Psoas muscle (tissue), 8 donors: ENCODE results near the gene FBXW8. TPM values are rescaled to one million over a fixed set of nuclear protein-coding genes. Genes with fewer than 3 reads are reported as not detected.

Experiments used
- ATAC-seq, 4 donors: fragments of 200-7000 bp; cut with Tn5 transposase; one replicate each; pipeline ENCODE4 v1.9.1; 2020; ENCODE audit warnings: moderate library complexity in 3 of 4, mild to moderate bottlenecking in 2 of 4
- DNase-seq, 2 donors: peaks; one replicate each; pipeline ENCODE4 v3.0.0-alpha.2; 2020
- H3K27ac ChIP-seq: fragments of 200-600 bp; one replicate; pipeline ENCODE4 v1.8.0; 2022
- H3K27me3 ChIP-seq, 3 donors: fragments of 200-600 bp in 1 of 3; one replicate each; pipeline versions ENCODE4 v1.6.1 to v1.8.0; 2013 to 2022; ENCODE audit warnings: low read length in 2 of 3, mild to moderate bottlenecking in 2 of 3, moderate library complexity in 1 of 3; ENCODE audit not compliant: insufficient read depth in 3 of 3
- H3K36me3 ChIP-seq, 2 donors: fragments of 200-600 bp in 1 of 2; one replicate each; pipeline versions ENCODE4 v1.6.1 to v1.8.0; 2013 to 2022; ENCODE audit warnings: low read depth in 1 of 2, mild to moderate bottlenecking in 1 of 2, moderate library complexity in 1 of 2; ENCODE audit not compliant: insufficient read depth in 1 of 2
- H3K4me1 ChIP-seq: fragments of 200-600 bp; one replicate; pipeline ENCODE4 v1.8.0; 2022
- H3K4me3 ChIP-seq: fragments of 200-600 bp; one replicate; pipeline ENCODE4 v1.8.0; 2022; ENCODE audit warnings: mild to moderate bottlenecking
- H3K9me3 ChIP-seq: fragments of 200-600 bp; one replicate; pipeline ENCODE4 v1.8.0; 2022
- WGBS, 3 donors: extraction: QIAGEN DNeasy Blood & Tissue Kit; methylation state at CpG; one replicate each; pipeline versions ENCODE4 v1.1.6 to v1.1.7; 2013; 5-methylcytosine and 5-hydroxymethylcytosine counted together
- intact Hi-C, 2 donors: fragments of 100-400 bp; cut with DNase I; formaldehyde crosslinking; loops; one replicate each; pipeline versions ENCODE4 v1.11.0 to v1.14.2; 2022
- polyA plus RNA-seq, 3 donors: library from polyadenylated mRNA; stranded (reverse); fragments of 200-250 nt; gene quantifications; one replicate each; pipeline ENCODE4 v1.2.3, GENCODE V29; 2013
- total RNA-seq, 4 donors: library from RNA; stranded (reverse); fragmentation: NEBNext Ultra II Directional in 2 of 4; extraction: Animal tissue kit (Norgen Biotek cat#: 25700) in 2 of 4; gene quantifications; one replicate each; pipeline versions ENCODE4 v1.2.1 to v1.2.4, GENCODE V29; 2021 to 2023
- TF ChIP-seq, protein P1 (sequence below): fragments of 200-600 bp; IDR thresholded peaks from one replicate; pipeline ENCODE4 v1.8.0; 2022; ENCODE audit warnings: antibody characterized with exemption
- donor health status: healthy with polysubstance abuse.
- donor health status: DM: no; HTN: no; CAD: no; lungs with moderate emphysema.
- donor health status: Bipolar disorder and iron deficiency.
- donor health status: healthy.
- donor health status: DM: yes; HTN: yes; CAD: no.
- donor health status: DM: no; HTN: no; CAD: no.
- donor health status: DM: no; HTN: no; CAD: no.
- donor health status: DM: yes; HTN: yes; CAD: no.

FBXW8 gene
- total and polyA plus RNA-seq, 7 donors: 1.1 to 5.7 (median 3.0) TPM

DNA sequence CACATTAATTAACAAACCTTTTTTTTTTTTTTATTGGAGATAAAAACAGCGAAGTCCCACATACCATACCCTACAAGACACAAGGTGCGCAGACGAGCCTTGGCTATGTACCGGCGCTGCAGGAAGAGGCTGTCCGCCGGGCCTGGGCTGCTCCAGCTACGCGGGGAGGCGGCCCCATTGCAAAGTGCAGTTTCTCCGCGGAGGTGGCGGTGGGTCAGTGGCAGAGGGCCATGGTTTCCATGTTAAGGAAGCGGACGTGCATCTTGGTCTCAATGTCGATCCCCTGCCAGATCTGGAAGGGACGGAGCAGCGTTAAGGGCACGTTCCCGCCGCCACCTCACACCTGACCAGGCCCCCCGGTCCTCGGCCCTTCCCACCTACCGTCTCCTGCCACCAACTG is 128.2 kb downstream of the FBXW8 start:
- WGBS, 3 donors: 75 to 85% (median 76%) methylated on average over 24 of the region's 24 CpGs
- TF ChIP-seq, protein P1, sequence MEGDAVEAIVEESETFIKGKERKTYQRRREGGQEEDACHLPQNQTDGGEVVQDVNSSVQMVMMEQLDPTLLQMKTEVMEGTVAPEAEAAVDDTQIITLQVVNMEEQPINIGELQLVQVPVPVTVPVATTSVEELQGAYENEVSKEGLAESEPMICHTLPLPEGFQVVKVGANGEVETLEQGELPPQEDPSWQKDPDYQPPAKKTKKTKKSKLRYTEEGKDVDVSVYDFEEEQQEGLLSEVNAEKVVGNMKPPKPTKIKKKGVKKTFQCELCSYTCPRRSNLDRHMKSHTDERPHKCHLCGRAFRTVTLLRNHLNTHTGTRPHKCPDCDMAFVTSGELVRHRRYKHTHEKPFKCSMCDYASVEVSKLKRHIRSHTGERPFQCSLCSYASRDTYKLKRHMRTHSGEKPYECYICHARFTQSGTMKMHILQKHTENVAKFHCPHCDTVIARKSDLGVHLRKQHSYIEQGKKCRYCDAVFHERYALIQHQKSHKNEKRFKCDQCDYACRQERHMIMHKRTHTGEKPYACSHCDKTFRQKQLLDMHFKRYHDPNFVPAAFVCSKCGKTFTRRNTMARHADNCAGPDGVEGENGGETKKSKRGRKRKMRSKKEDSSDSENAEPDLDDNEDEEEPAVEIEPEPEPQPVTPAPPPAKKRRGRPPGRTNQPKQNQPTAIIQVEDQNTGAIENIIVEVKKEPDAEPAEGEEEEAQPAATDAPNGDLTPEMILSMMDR: no peak
- no peak for DNase-seq
- H3K27me3 ChIP-seq: peaks cover 0 to 19% (median 6%) of the 10 kb centered on the region in 3 donors
- no peak overlapping the region for H3K27ac ChIP-seq
- H3K9me3 ChIP-seq: no peaks in the 10 kb centered on the region
- H3K36me3 ChIP-seq: no peaks in the 10 kb centered on the region
- ATAC-seq: no peak
- H3K4me1 ChIP-seq: peaks cover 6% of the 10 kb centered on the region
- no peak overlapping the region for H3K4me3 ChIP-seq
- intact Hi-C loops: no loop called here

DNA sequence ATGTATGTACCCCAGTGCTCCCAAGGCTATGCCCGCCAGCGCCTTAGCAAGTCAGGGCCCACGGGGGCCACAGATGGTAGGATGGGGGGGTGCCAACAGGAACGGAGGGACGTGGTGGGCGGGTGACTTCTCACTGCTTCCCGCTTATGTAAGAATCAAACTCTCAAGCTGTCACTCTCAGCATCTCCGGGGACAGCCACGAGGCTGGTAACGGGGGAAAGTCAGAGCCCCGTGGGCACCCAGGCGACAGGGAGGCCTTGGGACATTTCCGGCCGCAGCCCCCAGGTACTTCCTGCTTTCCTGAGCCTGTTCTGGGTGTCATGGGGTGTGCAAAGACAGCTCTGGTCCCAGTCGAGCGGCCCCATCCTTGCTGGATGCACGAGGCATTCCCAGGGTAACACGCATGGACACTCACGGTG is 129.2 kb downstream of the FBXW8 start:
- intact Hi-C loops: no loop called here
- H3K36me3 ChIP-seq: no peaks in the 10 kb centered on the region
- H3K4me3 ChIP-seq: no peak overlapping the region
- H3K27ac ChIP-seq: no peak overlapping the region
- TF ChIP-seq, protein P1: no peak
- no peak for ATAC-seq
- WGBS, 3 donors: 86 to 89% (median 87%) methylated on average over 19 of the region's 19 CpGs
- peak in 1 of 2 donors; percentile 10 for DNase-seq
- H3K9me3 ChIP-seq: no peaks in the 10 kb centered on the region
- no peaks in the 10 kb centered on the region for H3K4me1 ChIP-seq
- H3K27me3 ChIP-seq: peaks cover 0 to 19% (median 6%) of the 10 kb centered on the region in 3 donors

DNA sequence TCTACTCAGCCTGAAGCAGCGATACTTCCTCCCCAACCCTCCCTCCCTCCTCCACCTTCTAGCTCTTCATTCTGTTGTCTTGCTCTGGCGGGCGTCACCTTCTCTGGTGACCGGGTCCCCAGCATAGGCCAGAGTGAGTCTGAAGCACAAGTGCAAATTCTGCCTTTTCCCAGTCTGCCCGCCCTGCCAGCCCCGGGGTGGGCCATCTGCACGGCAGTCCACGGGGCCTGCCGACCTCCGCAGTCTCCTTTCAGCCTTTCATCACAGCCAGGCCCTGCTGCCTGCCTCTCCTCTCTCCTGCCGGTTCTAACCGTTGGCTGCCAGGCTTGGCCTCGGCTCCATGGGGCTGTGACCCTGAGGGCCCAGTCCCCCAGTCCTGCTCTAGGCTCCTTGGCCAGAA is 129.7 kb downstream of the FBXW8 start:
- H3K9me3 ChIP-seq: no peaks in the 10 kb centered on the region
- 74 to 84% (median 74%) methylated on average over 13 of the region's 13 CpGs for WGBS, 3 donors
- no peaks in the 10 kb centered on the region for H3K4me1 ChIP-seq
- no peak overlapping the region for H3K4me3 ChIP-seq
- no peak overlapping the region for H3K27ac ChIP-seq
- intact Hi-C loops: no loop called here
- no peaks in the 10 kb centered on the region for H3K36me3 ChIP-seq
- TF ChIP-seq, protein P1: no peak
- peaks cover 0 to 19% (median 6%) of the 10 kb centered on the region in 3 donors for H3K27me3 ChIP-seq
- ATAC-seq: no peak
- no peak for DNase-seq

DNA sequence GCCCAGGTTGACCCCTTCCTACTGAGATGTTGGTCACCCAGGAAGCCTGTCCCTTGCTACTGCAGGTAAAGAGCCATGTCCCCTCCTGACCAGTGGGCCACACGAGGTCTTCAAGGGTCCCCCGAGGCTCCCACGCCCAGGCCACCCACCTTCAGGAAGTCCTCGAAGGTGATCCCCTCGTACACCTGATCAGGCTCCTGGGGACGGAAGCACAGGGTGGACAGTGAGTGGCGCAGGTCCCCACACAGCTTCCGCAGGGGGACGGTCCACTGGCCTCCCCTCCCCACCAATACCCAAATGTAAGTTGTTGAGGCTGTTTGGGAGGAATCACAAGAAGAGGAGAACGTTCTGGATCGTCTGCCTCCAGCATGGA is 131.0 kb downstream of the FBXW8 start:
- H3K27me3 ChIP-seq: peaks cover 0 to 18% (median 4%) of the 10 kb centered on the region in 3 donors
- no peaks in the 10 kb centered on the region for H3K36me3 ChIP-seq
- ATAC-seq: no peak
- H3K4me1 ChIP-seq: no peaks in the 10 kb centered on the region
- TF ChIP-seq, protein P1: no peak
- 86 to 90% (median 87%) methylated on average over 11 of the region's 11 CpGs for WGBS, 3 donors
- H3K4me3 ChIP-seq: no peak overlapping the region
- DNase-seq: no peak
- intact Hi-C loops: no loop called here
- no peaks in the 10 kb centered on the region for H3K9me3 ChIP-seq
- no peak overlapping the region for H3K27ac ChIP-seq

DNA sequence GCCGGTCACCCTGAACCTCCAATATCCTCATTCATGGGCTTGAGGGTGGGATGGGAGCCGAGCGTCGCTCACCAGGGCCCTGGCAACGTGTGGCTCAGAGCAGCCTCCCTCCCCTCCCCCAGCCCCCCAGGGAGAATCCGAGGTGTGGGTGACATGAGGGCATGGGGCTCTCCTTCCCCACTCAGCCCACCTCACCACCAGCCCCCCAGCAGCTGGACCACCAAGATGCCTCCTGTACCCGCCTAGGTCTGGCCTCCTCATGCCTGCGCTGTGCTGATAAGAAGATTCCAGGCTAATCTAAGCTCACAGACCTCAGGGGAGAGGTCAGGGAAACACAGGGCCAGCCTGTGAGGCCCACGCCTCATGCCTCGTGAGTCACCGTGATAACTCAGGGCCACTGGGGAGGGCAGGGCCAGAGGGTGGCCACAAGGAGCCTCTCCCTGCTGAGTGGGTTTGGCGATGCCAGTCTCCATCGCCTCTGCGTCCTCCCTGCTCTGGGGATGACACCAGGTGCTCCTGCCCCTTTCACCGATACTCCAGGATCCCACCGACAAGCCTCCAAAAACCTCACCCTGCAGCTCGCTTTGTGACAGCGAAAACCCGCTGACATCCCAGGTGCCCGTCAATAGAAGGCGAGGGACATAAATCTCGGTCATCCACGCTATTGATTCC is 131.6 kb downstream of the FBXW8 start:
- WGBS, 3 donors: 89% methylated on average over 23 of the region's 23 CpGs
- Histone ChIP-seq H3K4me3 (no peak overlapping the region), H3K27me3 (peaks cover 0 to 16% (median 4%) of the 10 kb centered on the region in 3 donors), H3K36me3 (no peaks in the 10 kb centered on the region), H3K27ac (no peak overlapping the region), H3K4me1 (no peaks in the 10 kb centered on the region), H3K9me3 (no peaks in the 10 kb centered on the region)
- intact Hi-C loops: no loop called here
- TF ChIP-seq, protein P1: no peak
- ATAC-seq (no peak), DNase-seq (no peak)
